ENCODE data around the gene ELP4.

Gene ELP4

DNA sequence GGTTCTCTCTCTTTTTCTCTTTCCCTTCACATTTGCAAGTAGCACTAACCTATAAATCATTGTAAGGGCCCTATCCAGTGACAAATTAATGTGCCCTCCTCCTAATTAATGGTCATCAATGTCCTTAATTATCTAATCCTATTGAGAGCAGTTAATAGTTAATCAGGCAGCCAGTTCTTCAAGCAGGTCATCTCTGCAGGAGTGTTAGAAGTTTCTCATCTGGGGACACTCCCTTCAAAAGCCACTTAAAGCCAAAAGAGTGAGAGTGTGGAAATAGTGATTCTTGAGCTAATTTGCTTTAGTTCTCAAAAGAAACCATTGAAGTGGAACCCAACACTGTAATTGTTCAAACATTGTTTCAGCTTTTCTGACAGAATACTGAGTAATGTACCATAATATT, 141.6 kb downstream of the ELP4 start:
- ChIA-PET CTCF (no interaction called here), POLR2A (ENCODE audit: low non-redundant PET) (no interaction called here)
- TF ChIP-seq, protein P1, sequence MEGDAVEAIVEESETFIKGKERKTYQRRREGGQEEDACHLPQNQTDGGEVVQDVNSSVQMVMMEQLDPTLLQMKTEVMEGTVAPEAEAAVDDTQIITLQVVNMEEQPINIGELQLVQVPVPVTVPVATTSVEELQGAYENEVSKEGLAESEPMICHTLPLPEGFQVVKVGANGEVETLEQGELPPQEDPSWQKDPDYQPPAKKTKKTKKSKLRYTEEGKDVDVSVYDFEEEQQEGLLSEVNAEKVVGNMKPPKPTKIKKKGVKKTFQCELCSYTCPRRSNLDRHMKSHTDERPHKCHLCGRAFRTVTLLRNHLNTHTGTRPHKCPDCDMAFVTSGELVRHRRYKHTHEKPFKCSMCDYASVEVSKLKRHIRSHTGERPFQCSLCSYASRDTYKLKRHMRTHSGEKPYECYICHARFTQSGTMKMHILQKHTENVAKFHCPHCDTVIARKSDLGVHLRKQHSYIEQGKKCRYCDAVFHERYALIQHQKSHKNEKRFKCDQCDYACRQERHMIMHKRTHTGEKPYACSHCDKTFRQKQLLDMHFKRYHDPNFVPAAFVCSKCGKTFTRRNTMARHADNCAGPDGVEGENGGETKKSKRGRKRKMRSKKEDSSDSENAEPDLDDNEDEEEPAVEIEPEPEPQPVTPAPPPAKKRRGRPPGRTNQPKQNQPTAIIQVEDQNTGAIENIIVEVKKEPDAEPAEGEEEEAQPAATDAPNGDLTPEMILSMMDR (conservative IDR thresholded peaks at IDR 0.05; ENCODE audit: low read depth) = no peak
- DNase-seq (ENCODE audit: low spot score) = no peak
- H3K27ac ChIP-seq = no peak overlapping the region

DNA sequence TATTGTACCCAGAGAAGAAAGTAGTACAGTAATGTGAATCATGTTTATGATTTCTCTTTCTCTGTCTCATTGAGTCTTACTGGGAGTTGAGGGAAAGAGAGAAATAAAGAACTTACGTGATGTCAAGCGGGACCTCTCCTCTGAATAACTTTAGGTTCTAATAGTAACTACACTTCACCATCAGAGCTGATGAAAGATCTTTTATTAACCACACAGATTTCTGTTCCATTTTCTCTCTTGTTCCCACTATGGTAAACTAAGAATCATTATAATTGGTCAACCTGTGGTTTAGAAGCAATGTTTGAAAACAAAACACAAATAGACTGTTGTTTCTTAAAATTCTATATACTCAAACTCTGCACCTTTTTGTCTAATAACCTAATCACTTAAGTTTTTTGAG, 142.3 kb downstream of the ELP4 start:
- TF ChIP-seq, protein P1 (conservative IDR thresholded peaks at IDR 0.05; ENCODE audit: low read depth) = no peak
- POLR2A ChIA-PET (ENCODE audit: low non-redundant PET) = no interaction called here
- no peak overlapping the region for H3K27ac ChIP-seq
- CTCF ChIA-PET = no interaction called here
- no peak for DNase-seq (ENCODE audit: low spot score)

DNA sequence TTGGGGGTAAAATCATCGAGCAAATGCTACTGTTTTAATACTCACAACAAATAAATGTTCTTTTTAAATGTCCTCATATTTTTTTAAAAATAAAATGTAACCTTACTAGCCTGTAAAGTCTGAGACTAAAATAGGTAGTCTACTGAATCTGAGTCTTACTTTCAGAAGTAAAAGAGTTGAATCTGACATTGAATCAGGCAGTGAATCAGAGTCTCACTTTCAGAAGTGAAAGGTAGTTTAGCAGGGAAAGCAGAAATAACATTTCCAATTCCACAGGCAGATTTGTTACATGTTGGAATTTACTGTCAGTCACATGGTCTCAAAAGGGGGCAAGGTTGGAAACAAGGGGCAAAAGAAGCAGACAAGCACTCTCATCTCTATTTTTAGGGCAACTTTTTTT, 143.0 kb downstream of the ELP4 start:
- H3K27ac ChIP-seq = no peak overlapping the region
- TF ChIP-seq, protein P1 (conservative IDR thresholded peaks at IDR 0.05; ENCODE audit: low read depth) = no peak
- ChIA-PET CTCF (no interaction called here), POLR2A (ENCODE audit: low non-redundant PET) (no interaction called here)
- DNase-seq (ENCODE audit: low spot score) = no peak

DNA sequence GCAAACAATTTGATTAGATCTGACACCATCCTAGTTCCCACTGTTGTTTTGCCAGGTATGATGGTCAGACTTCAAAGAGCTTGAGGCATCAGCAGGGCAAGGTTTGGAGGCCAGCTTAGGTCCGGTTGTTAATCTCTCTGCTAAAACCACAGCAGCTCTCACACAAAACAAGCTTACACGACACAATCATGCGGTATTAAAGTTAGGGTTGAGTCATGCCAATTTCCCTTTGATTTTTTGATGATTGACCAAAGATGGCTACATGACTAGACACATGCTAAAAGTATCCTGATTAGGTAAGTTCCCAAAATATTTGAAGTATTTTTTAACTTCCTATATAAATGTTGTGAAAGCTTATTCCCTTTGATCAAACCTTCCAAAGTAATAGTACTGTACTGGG, 145.9 kb downstream of the ELP4 start:
- POLR2A ChIA-PET (ENCODE audit: low non-redundant PET) = no interaction called here

DNA sequence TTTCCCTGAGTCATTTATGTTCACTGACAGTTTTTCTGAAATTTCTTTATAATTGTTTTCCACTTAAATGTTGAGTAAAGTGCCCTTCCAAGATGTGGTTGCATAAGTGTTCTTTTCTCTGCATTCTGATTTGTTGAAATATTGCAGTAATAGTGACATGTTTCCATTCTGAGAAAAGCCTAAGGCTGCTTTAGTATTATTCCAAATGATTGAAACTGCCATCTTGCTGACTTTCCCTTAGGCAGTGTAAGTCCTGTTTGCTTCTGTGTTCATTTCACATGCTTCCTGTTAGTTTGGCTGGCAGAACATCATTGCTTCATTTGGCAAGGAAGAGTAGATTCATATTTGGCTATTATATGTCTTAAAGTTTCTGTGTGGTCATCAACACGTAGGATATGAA, 146.5 kb downstream of the ELP4 start:
- TF ChIP-seq, protein P1 (conservative IDR thresholded peaks at IDR 0.05; ENCODE audit: low read depth) = no peak
- H3K27ac ChIP-seq = no peak overlapping the region
- ChIA-PET POLR2A (ENCODE audit: low non-redundant PET) (no interaction called here), CTCF (interaction anchor here (0.7 kb wide), 1 partner anchor 15 kb away, joined by 3 read pairs; no protein-coding TSS in a partner anchor)
- DNase-seq (ENCODE audit: low spot score) = no peak

More for the DNA sequence above, 145.9 kb downstream of the ELP4 start:
- no peak overlapping the region for H3K27ac ChIP-seq
- DNase-seq (ENCODE audit: low spot score) = peak; percentile 43
- TF ChIP-seq, protein P1 (conservative IDR thresholded peaks at IDR 0.05; ENCODE audit: low read depth) = no peak
- CTCF ChIA-PET = interaction anchor here (0.6 to 0.7 kb wide), 2 partner anchors 14 to 163 kb away, joined by 3 read pairs; no protein-coding TSS in a partner anchor

DNA sequence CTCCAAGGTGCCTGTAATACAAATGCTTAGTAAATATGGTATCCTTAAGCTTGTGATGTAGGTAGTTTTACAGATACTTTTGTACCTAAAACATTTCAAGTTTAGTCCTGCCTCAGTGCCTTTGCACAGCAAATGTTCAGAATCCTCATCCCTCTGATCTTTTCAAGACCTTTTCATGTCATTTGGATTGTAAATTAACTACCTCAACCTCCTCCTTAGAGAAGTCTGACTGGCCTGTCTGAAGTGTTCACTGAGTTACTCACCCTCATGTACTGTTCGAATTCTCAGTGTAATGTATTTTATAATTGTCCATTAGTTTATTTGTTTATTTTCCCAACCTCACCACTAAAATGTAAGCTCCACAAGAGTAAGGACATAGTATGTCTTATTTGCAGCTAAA, 147.5 kb downstream of the ELP4 start:
- no peak for DNase-seq (ENCODE audit: low spot score)
- CTCF ChIA-PET = interaction anchor here (0.6 kb wide), 1 partner anchor 504 kb away, joined by 3 read pairs; no protein-coding TSS in a partner anchor
- H3K27ac ChIP-seq = no peak overlapping the region
- TF ChIP-seq, protein P1 (conservative IDR thresholded peaks at IDR 0.05; ENCODE audit: low read depth) = no peak
- POLR2A ChIA-PET (ENCODE audit: low non-redundant PET) = no interaction called here

DNA sequence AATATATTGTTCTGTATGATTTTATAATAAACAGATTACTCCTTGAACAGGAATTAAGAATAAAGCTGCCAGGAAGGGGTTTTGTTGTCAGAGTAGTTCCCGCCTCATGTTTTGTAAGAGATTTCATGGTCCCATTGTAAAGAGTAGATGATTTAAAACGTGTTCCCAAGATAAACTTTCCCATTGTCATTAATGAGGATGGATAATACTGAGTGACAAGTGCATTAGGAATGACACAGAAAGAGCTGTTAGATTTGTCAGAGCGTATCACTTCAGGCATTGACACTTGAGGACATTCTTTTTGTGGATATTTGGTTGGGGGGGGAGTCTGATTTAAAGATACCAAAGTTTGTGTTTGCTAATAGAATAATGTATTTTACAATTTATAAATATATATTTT, 154.6 kb downstream of the ELP4 start:
- ChIA-PET CTCF (interaction anchor here (1.1 kb wide), 1 partner anchor 23 kb away, joined by 6 read pairs; no protein-coding TSS in a partner anchor), POLR2A (ENCODE audit: low non-redundant PET) (no interaction called here)
- TF ChIP-seq, protein P1 (conservative IDR thresholded peaks at IDR 0.05; ENCODE audit: low read depth) = no peak

More for the DNA sequence above, 154.6 kb downstream of the ELP4 start:
- H3K27ac ChIP-seq = no peak overlapping the region
- no peak for DNase-seq (ENCODE audit: low spot score)
